Urinary bladder (tissue), 4 donors: Measurements from ENCODE around the gene EBF4. TPM values are rescaled to one million over a fixed set of nuclear protein-coding genes. Genes with fewer than 3 reads are reported as not detected.
"Not testable (repeated sequence)": the region's sequence is repeated elsewhere in the genome, so short reads cannot be mapped to it uniquely, and the experiment has no call there.

Experiments used
- DNase-seq: peaks from one replicate; pipeline ENCODE4 v3.0.0-alpha.2; 2015; ENCODE audit errors: extremely low spot score
- H3K27ac ChIP-seq: one replicate; pipeline ENCODE4 v1.5.1; 2013; ENCODE audit warnings: low read depth, mild to moderate bottlenecking, moderate library complexity
- H3K36me3 ChIP-seq: one replicate; pipeline ENCODE4 v1.6.1; 2013; ENCODE audit warnings: mild to moderate bottlenecking, moderate library complexity; ENCODE audit not compliant: insufficient read depth
- H3K4me1 ChIP-seq: one replicate; pipeline ENCODE4 v1.6.1; 2013; ENCODE audit warnings: mild to moderate bottlenecking, moderate library complexity; ENCODE audit not compliant: insufficient read depth
- H3K4me3 ChIP-seq: one replicate; pipeline ENCODE4 v1.5.1; 2013; ENCODE audit warnings: low read depth, low read length
- WGBS: extraction: QIAGEN DNeasy Blood & Tissue Kit; methylation state at CpG from one replicate; pipeline ENCODE4 v1.1.7; 2013; 5-methylcytosine and 5-hydroxymethylcytosine counted together
- polyA plus RNA-seq: library from polyadenylated mRNA; stranded (reverse); fragments of 200-250 nt; gene quantifications from one replicate; pipeline ENCODE4 v1.2.3, GENCODE V29; 2013
- total RNA-seq: library from RNA; depleted of rRNA; stranded (reverse); fragments of >200 nt; gene quantifications from one replicate; pipeline ENCODE4 v1.2.3, GENCODE V29; 2014
- donor health status: healthy with polysubstance abuse.
- donor health status: healthy.

Gene EBF4
- total and polyA plus RNA-seq, 2 donors, result 9.3 to 28.9 TPM

- DNase-seq, result no peak
- Histone ChIP-seq H3K36me3 (no peaks in the 10 kb centered on the region), H3K4me1 (no peaks in the 10 kb centered on the region), H3K27ac (no peak overlapping the region), H3K4me3 (no peak overlapping the region)
- WGBS, result 76% methylated on average over 6 of the region's 6 CpGs
These were observed 1.9 kb upstream of the EBF4 start for GRCh38 chr20:2690718-2691117.

GRCh38 chr20:2691127-2691526 is 1.5 kb upstream of the EBF4 start:
- WGBS, result 80% methylated on average over 8 of the region's 8 CpGs
- Histone ChIP-seq H3K4me3 (no peak overlapping the region), H3K4me1 (no peaks in the 10 kb centered on the region), H3K36me3 (no peaks in the 10 kb centered on the region), H3K27ac (no peak overlapping the region)
- DNase-seq, result no peak

GRCh38 chr20:2691663-2692035 is 931 bp upstream of the EBF4 start:
- no peaks in the 10 kb centered on the region for H3K36me3 ChIP-seq
- WGBS, result 62% methylated on average over 10 of the region's 10 CpGs
- no peak overlapping the region for H3K4me3 ChIP-seq
- DNase-seq, result no peak
- peak overlapping the region; percentile 27 for H3K27ac ChIP-seq
- H3K4me1 ChIP-seq, result no peaks in the 10 kb centered on the region

DNA sequence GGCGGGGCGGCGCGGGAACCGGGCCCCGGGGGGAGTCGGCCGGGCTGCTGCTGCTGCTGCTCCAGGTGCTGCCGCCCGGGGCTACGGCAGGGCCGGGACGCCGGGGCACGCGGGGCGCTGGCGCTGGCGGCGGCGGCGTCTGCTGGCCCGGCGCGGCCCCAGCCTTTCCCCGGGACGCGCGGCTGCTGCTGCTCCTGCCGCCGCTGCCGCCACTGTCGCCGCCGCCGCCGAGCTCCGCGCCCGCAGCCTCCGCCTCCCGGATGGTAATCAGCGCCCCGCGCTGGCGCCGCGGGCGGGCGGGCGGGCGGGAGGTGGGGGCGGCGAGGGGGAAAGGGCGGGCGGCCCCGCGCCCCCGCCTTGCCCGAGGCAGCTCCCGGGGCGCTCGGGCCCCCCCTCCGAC is 306 bp downstream of the EBF4 start:
- WGBS, result 1% methylated on average over 55 of the region's 64 CpGs
- H3K4me3 ChIP-seq, result peak overlapping the region; percentile 78
- H3K4me1 ChIP-seq, result no peaks in the 10 kb centered on the region
- no peak overlapping the region for H3K27ac ChIP-seq
- no peaks in the 10 kb centered on the region for H3K36me3 ChIP-seq
- DNase-seq, result no peak

DNA sequence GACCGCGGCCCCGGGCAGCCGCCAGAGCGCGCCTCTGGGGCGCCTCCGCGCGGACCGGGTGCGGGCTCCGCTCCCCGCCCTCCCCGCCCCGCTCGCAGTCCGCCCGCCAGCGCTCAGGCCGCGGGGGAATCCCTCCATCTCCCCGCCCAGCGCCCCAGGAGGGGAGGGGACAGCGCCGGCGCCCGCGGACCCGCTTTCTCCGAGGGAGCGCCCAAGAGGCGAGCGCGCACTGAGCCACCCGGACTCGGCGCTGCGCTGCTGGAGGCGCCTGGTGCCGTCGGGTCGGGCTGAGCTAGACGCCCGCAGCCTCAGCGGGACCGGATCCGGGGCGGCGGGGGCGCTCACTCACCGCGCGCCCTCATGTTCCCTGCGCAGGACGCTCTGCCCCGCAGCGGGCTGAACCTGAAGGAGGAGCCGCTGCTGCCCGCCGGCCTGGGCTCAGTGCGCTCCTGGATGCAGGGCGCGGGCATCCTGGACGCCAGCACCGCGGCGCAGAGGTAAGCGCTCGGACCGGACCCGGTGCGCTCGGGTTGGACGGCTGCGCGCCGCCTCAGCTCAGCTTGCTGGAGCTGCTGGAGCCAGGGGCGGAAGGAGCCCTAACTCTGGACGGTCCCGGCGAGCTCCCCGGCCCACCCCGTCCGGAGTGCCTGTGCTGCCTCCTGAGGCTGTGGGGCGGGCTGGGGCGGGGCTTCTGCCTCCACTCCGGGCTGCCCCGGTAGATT is 867 bp downstream of the EBF4 start:
- no peaks in the 10 kb centered on the region for H3K4me1 ChIP-seq
- no peaks in the 10 kb centered on the region for H3K36me3 ChIP-seq
- H3K27ac ChIP-seq, result no peak overlapping the region
- 2% methylated on average over 87 of the region's 89 CpGs for WGBS
- DNase-seq, result no peak
- peak overlapping the region; percentile 78 for H3K4me3 ChIP-seq

- H3K4me1 ChIP-seq, result no peaks in the 10 kb centered on the region
- 33% methylated on average over 23 of the region's 23 CpGs for WGBS
- H3K27ac ChIP-seq, result no peak overlapping the region
- no peak for DNase-seq
- H3K4me3 ChIP-seq, result peak overlapping the region; percentile 78
- no peaks in the 10 kb centered on the region for H3K36me3 ChIP-seq
These were observed 1.5 kb downstream of the EBF4 start for GRCh38 chr20:2694008-2694471.

DNA sequence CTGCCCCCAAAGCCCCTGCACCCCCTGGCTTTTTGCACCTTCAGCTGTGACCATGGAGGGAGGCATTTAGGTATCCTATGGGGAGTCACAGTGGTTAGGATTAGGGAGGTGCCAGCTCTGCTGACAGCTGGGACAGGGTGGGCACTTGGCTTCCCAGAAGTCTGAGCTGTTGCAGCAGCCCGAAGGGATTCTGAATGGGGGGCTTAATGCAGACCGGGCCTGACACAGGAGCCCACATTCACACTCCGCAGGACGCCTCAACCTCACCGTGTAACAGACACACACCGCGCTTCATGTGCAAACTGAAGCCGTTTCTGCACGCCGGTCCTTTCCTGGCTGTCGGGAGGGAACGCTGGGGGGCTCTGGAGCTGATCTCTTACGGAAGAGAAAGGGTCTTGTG is 1.9 kb downstream of the EBF4 start:
- WGBS, result 77% methylated on average over 13 of the region's 13 CpGs
- DNase-seq, result no peak
- H3K4me3 ChIP-seq, result no peak overlapping the region
- H3K4me1 ChIP-seq, result no peaks in the 10 kb centered on the region
- H3K27ac ChIP-seq, result no peak overlapping the region
- no peaks in the 10 kb centered on the region for H3K36me3 ChIP-seq

GRCh38 chr20:2695206-2695983 is 2.8 kb downstream of the EBF4 start:
- WGBS, result 86% methylated on average over 13 of the region's 13 CpGs
- Histone ChIP-seq H3K4me1 (no peaks in the 10 kb centered on the region), H3K4me3 (no peak overlapping the region), H3K27ac (no peak overlapping the region), H3K36me3 (no peaks in the 10 kb centered on the region)
- no peak for DNase-seq

DNA sequence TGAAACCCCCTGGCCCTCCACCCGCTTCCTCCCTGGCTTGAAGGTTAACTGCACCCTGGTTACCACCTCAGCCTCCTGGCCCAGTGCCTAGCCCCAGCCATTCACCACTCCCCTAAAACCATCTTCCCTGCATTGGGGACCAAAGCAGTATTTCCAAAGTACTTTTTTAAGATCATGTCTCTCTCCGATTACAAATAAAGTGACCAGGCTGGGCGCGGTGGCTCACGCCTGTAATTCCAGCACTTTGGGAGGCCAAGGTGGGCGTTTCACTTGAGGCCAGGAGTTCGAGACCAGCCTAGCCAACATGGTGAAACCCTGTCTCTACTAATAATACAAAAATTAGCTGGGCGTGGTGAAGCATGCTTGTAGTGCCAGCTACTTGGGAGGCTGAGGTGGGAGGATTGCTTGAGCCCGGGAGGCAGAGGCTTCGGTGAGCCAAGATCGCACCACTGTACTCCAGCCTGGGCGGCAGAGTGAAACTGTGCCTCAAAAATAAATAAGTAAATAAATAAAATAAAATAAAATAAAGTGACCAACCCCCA is 3.5 kb downstream of the EBF4 start:
- H3K36me3 ChIP-seq, H3K4me3 ChIP-seq, H3K4me1 ChIP-seq, H3K27ac ChIP-seq, DNase-seq: not testable (repeated sequence)
- WGBS, result 96% methylated on average over 12 of the region's 12 CpGs

GRCh38 chr20:2696646-2697045 is 4.1 kb downstream of the EBF4 start:
- DNase-seq, result no peak
- WGBS, result 92% methylated on average over 9 of the region's 9 CpGs

GRCh38 chr20:2697768-2698167 is 5.2 kb downstream of the EBF4 start:
- 53% methylated on average over 3 of the region's 3 CpGs for WGBS
- H3K36me3 ChIP-seq, result no peaks in the 10 kb centered on the region
- H3K4me1 ChIP-seq, result no peaks in the 10 kb centered on the region
- no peak overlapping the region for H3K27ac ChIP-seq
- no peak overlapping the region for H3K4me3 ChIP-seq
- DNase-seq, result no peak

More at GRCh38 chr20:2696646-2697045, 4.1 kb downstream of the EBF4 start:
- H3K4me1 ChIP-seq, result no peaks in the 10 kb centered on the region
- no peak overlapping the region for H3K4me3 ChIP-seq
- no peak overlapping the region for H3K27ac ChIP-seq
- H3K36me3 ChIP-seq, result no peaks in the 10 kb centered on the region

- DNase-seq, result no peak
- no peaks in the 10 kb centered on the region for H3K36me3 ChIP-seq
- no peak overlapping the region for H3K4me3 ChIP-seq
- WGBS, result 78% methylated on average over 4 of the region's 4 CpGs
- H3K27ac ChIP-seq, result no peak overlapping the region
- no peaks in the 10 kb centered on the region for H3K4me1 ChIP-seq
These were observed 5.7 kb downstream of the EBF4 start for GRCh38 chr20:2698186-2698817.

- H3K4me1 ChIP-seq, result no peaks in the 10 kb centered on the region
- WGBS, result 80% methylated on average over 4 of the region's 4 CpGs
- no peak for DNase-seq
- H3K36me3 ChIP-seq, result no peaks in the 10 kb centered on the region
- no peak overlapping the region for H3K27ac ChIP-seq
- H3K4me3 ChIP-seq, result no peak overlapping the region
These were observed 6.3 kb downstream of the EBF4 start for GRCh38 chr20:2698912-2699311.
